Stimulated activated CD4-positive, alpha-beta T cell treated with anti-CD3 and anti-CD28 coated beads, Interleukin-15, amount 100 ng/mL, for 24 hours (primary cell): ENCODE data around the gene SNX30.

Experiments
- DNase-seq: peaks from one replicate; pipeline ENCODE4 v3.0.0-alpha.2; 2020

The SNX30 gene

GRCh38 chr9:112833081-112833480 lies 82.5 kb downstream of the SNX30 start:
- DNase-seq = no peak

- no peak for DNase-seq
Observed at GRCh38 chr9:112836394-112836793, 85.8 kb downstream of the SNX30 start.

- DNase-seq = no peak
Observed at GRCh38 chr9:112838342-112838741, 87.8 kb downstream of the SNX30 start.

- DNase-seq = no peak
Observed at GRCh38 chr9:112839331-112839730, 88.8 kb downstream of the SNX30 start.

GRCh38 chr9:112841261-112841660 lies 90.7 kb downstream of the SNX30 start:
- DNase-seq = no peak

- no peak for DNase-seq
Observed at GRCh38 chr9:112842555-112842954, 92.0 kb downstream of the SNX30 start.

- DNase-seq = peak; percentile 84
Observed at GRCh38 chr9:112844771-112845542, 94.4 kb downstream of the SNX30 start.

- DNase-seq = no peak
Observed at GRCh38 chr9:112846528-112847488, 96.2 kb downstream of the SNX30 start.

- no peak for DNase-seq
Observed at GRCh38 chr9:112848316-112849151, 98.0 kb downstream of the SNX30 start.

- DNase-seq = peak; percentile 33
Observed at GRCh38 chr9:112849363-112849922, 98.9 kb downstream of the SNX30 start.

- no peak for DNase-seq
Observed at GRCh38 chr9:112850840-112851239, 100.3 kb downstream of the SNX30 start.

- no peak for DNase-seq
Observed at GRCh38 chr9:112852741-112853504, 102.4 kb downstream of the SNX30 start.

- DNase-seq = no peak
Observed at GRCh38 chr9:112853882-112854585, 103.5 kb downstream of the SNX30 start.

- no peak for DNase-seq
Observed at GRCh38 chr9:112854657-112855056, 104.1 kb downstream of the SNX30 start.

- DNase-seq = no peak
Observed at GRCh38 chr9:112856200-112856599, 105.6 kb downstream of the SNX30 start.

GRCh38 chr9:112856843-112857242 lies 106.3 kb downstream of the SNX30 start:
- no peak for DNase-seq

GRCh38 chr9:112858005-112858404 lies 107.4 kb downstream of the SNX30 start:
- no peak for DNase-seq

GRCh38 chr9:112858625-112859147 lies 108.1 kb downstream of the SNX30 start:
- no peak for DNase-seq

- DNase-seq = no peak
Observed at GRCh38 chr9:112860451-112860850, 109.9 kb downstream of the SNX30 start.

GRCh38 chr9:112861155-112861554 lies 110.6 kb downstream of the SNX30 start:
- DNase-seq = no peak
